Measurements from ENCODE around the gene ADGRD1.

ADGRD1 gene

GRCh38 chr12:131056626-131057025, 102.9 kb downstream of the ADGRD1 start:
- no peak overlapping the region for H3K4me3 ChIP-seq (ENCODE audit: low read depth, low read length)
- TF ChIP-seq CTCF (IDR thresholded peaks at IDR 0.05; ENCODE audit: borderline replicate concordance, insufficient read depth, low read depth, low read length), result no peak

DNA sequence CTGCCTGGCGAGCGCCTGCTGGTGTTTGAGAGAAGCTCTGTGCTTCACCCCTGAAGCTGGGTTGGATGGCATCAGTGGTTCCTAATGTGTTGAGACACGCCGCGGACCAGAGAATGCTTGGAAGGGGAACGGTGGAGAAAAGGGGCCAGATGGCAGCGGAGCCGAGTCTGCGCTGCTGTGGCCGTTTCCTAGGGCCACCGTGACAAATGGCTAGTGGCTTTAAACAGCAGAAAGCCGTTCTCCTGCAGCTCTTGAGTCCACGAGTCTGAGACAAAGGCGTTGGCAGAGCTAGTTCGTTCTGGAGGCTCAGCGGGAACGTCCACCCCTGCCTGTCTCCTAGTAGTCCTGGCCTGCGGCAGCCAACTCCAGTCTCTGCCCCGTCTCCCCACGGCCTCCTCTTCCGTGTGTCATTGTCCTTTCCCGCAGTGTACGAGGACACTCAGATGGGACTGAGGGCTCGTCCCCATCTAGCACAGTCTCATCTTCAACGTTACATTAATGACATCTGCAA, 103.6 kb downstream of the ADGRD1 start:
- no peak overlapping the region for H3K4me3 ChIP-seq (ENCODE audit: low read depth, low read length)

GRCh38 chr12:131057722-131058515, 104.2 kb downstream of the ADGRD1 start:
- no peak for TF ChIP-seq CTCF (IDR thresholded peaks at IDR 0.05; ENCODE audit: borderline replicate concordance, insufficient read depth, low read depth, low read length)
- no peak overlapping the region for H3K4me3 ChIP-seq (ENCODE audit: low read depth, low read length)

More for the DNA sequence above, 103.6 kb downstream of the ADGRD1 start:
- TF ChIP-seq CTCF (IDR thresholded peaks at IDR 0.05; ENCODE audit: borderline replicate concordance, insufficient read depth, low read depth, low read length), result no peak

DNA sequence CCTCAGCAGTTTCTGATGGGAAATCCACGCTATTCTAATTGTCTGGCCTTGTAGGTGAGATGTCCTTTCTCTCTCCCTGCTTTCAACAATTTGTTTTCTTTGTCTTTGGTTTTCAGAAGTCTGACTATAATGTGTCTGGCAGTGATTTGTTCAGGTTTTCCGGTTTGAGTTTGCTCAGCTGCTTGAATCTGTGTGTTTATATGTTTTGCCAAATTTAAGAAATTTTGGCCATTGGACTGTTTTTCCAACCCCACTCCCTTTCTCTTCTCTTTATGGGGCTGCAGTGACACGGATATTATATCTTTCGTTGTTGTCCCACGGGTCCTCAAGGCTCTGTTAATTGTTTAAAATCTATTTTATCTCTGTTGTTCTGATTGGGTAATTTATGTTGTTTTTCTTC, 105.0 kb downstream of the ADGRD1 start:
- H3K4me3 ChIP-seq (ENCODE audit: low read depth, low read length), result no peak overlapping the region
- TF ChIP-seq CTCF (IDR thresholded peaks at IDR 0.05; ENCODE audit: borderline replicate concordance, insufficient read depth, low read depth, low read length), result no peak

GRCh38 chr12:131060011-131060703, 106.5 kb downstream of the ADGRD1 start:
- TF ChIP-seq CTCF (IDR thresholded peaks at IDR 0.05; ENCODE audit: borderline replicate concordance, insufficient read depth, low read depth, low read length), result no peak
- H3K4me3 ChIP-seq (ENCODE audit: low read depth, low read length), result no peak overlapping the region

DNA sequence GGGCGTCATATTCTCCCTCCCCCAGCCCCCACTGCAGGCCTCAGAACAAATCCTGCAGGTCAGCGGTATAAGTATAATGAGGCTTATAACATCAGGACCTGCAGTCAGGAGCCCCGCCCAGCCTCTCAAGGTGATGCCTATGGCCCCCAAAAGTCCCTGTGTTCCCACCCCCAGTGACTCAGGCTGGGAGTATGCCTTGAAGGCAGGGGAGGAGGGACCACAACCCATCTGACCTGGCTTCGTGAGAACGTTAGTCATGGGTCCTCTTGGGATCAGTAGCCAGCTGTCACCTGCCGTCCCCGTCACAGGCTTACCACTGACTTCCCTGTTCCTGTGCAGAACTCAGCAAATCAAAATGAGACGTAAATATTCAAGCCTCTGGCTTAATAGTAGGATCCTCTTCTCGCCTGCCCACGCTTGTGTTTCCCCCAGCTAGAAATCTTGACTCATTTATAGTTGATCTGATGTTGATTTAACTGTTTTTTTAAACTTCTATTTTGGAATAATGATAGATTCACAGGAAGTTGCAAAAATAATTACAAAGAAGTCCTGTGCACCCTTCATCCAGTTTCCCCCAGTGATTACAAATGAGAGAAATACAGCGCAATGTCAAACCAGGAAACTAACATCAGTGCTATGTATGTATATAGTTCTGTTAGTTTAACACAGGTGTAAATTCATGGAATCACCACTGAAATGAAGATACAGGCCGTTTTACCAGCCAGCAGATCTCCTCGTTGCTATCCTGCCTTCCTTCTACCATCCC, 107.5 kb downstream of the ADGRD1 start:
- H3K4me3 ChIP-seq (ENCODE audit: low read depth, low read length), result no peak overlapping the region
- no peak for TF ChIP-seq CTCF (IDR thresholded peaks at IDR 0.05; ENCODE audit: borderline replicate concordance, insufficient read depth, low read depth, low read length)

Measured in GM12875 (cell line).